ENCODE measurements around the gene CAMKMT. TPM values are rescaled to one million over a fixed set of nuclear protein-coding genes. Genes with fewer than 3 reads are reported as not detected.

CAMKMT gene
- total RNA-seq, 1 donor: 15.0 TPM

- TF ChIP-seq, protein P1, sequence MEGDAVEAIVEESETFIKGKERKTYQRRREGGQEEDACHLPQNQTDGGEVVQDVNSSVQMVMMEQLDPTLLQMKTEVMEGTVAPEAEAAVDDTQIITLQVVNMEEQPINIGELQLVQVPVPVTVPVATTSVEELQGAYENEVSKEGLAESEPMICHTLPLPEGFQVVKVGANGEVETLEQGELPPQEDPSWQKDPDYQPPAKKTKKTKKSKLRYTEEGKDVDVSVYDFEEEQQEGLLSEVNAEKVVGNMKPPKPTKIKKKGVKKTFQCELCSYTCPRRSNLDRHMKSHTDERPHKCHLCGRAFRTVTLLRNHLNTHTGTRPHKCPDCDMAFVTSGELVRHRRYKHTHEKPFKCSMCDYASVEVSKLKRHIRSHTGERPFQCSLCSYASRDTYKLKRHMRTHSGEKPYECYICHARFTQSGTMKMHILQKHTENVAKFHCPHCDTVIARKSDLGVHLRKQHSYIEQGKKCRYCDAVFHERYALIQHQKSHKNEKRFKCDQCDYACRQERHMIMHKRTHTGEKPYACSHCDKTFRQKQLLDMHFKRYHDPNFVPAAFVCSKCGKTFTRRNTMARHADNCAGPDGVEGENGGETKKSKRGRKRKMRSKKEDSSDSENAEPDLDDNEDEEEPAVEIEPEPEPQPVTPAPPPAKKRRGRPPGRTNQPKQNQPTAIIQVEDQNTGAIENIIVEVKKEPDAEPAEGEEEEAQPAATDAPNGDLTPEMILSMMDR (IDR thresholded peaks at IDR 0.05; ENCODE audit: insufficient read depth, low read length): no peak
- no peak overlapping the region for H3K4me3 ChIP-seq (ENCODE audit: low read depth, low read length)
- no peak for DNase-seq (ENCODE audit: low read depth)
Observed at GRCh38 chr2:44537264-44537663, 175.5 kb downstream of the CAMKMT start.

GRCh38 chr2:44542520-44542919, 180.8 kb downstream of the CAMKMT start:
- DNase-seq (ENCODE audit: low read depth): no peak
- H3K4me3 ChIP-seq (ENCODE audit: low read depth, low read length): no peak overlapping the region
- TF ChIP-seq, protein P1 (IDR thresholded peaks at IDR 0.05; ENCODE audit: insufficient read depth, low read length): no peak

DNA sequence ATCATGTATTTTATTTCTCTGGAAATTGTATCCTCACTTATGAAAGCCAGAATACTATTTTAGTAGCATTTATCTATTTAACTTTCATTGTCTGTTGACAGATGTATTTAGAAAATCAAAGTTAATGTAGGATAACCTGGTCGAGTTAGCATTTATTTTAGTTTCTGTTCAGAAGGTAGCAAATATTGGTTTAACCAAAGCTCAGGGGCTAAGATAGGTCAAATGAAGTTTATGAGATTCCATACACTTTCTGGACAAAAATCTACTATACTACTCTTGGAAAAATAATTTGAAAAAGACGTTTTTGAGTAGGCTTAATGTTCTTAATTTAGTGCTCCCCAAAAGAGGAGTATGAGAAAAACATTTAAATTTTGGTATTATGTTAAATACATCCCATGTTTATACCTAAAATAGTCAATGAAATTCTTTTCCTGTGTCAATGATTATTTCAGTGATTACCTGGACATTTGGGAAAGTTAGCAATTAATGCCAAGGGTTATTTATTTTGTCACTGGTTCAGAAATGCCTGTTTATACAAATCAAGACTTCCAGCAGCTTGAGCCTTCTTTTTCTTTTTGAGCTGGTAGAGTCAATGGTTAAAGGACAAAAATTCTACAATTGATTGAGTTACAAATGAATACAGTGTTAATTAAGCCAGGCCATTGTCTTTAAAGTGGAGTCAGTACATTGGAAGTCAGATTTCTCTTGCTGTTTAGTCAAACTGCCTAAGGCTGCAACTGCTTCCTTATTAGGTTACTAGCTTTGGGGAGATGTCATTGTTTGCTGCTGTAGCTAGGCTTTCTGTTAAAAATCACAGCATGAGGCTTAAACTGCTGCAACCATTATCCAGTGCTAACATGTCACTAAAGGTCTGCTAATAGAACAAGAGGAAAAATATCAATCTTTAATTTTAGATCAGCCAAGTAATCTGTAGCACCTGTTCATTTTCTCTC, 182.3 kb downstream of the CAMKMT start:
- TF ChIP-seq, protein P1 (IDR thresholded peaks at IDR 0.05; ENCODE audit: insufficient read depth, low read length): no peak
- no peak overlapping the region for H3K4me3 ChIP-seq (ENCODE audit: low read depth, low read length)
- DNase-seq (ENCODE audit: low read depth): no peak

DNA sequence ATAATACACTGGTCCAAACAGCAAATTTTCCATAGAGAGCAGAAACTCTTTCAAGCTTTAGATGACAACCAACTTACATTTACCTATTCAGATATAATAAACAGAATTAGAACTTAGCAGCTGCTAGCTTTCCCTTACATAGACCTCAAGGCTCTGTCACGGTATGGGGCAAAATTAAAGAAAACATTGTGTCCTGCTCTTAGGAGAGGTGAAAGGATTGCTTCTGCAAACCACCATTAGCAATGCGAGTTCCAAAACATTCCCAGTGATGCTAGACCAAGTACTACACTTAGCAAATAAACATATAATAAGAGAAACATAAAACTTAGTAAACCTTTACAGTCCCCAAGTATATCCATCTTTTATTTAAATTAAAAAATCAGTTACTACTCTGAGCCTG, 183.3 kb downstream of the CAMKMT start:
- H3K4me3 ChIP-seq (ENCODE audit: low read depth, low read length): no peak overlapping the region
- TF ChIP-seq, protein P1 (IDR thresholded peaks at IDR 0.05; ENCODE audit: insufficient read depth, low read length): no peak
- DNase-seq (ENCODE audit: low read depth): no peak

DNA sequence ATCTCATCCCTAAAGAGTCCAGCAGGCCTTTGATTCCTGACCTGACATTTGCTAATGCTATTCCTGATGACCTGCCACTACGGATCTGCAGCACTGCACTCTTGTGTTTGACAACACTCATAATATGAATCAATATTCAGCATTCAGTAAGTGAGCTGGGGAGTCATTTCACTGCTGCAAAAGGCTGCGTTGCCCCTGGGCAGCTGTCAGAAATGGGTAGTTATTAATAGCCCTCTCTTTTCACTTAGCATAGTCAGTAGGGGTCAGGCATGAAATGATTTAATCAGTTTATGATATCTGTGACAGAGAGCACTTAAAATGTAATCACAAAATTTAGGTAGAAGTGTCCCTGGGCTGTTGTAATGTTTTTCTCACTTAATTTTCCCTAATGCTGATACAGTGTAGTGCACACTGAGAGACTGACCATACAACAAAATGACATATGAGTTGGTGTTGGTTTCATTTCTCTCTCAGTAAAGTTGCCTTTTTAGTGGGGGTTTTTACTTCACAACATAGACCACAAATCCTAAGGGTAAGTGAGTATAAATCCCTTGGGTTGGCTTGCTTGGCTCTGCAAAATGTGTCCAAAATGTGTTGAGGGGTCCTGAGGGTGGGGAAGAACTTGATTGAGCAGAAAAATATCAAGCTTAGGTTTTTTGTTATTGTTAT, 184.8 kb downstream of the CAMKMT start:
- no peak for DNase-seq (ENCODE audit: low read depth)
- TF ChIP-seq, protein P1 (IDR thresholded peaks at IDR 0.05; ENCODE audit: insufficient read depth, low read length): no peak

GRCh38 chr2:44547718-44548117, 186.0 kb downstream of the CAMKMT start:
- H3K4me3 ChIP-seq (ENCODE audit: low read depth, low read length): no peak overlapping the region
- no peak for DNase-seq (ENCODE audit: low read depth)
- TF ChIP-seq, protein P1 (IDR thresholded peaks at IDR 0.05; ENCODE audit: insufficient read depth, low read length): no peak

More for the DNA sequence above, 184.8 kb downstream of the CAMKMT start:
- H3K4me3 ChIP-seq (ENCODE audit: low read depth, low read length): no peak overlapping the region

Data from fibroblast of the aortic adventitia (primary cell).